Measurements from ENCODE around the gene SRD5A2.
"Not testable (repeated sequence)": the region's sequence is repeated elsewhere in the genome, so short reads cannot be mapped to it uniquely, and the experiment has no call there.

The SRD5A2 gene

GRCh38 chr2:31531101-31531500 is 49.6 kb downstream of the SRD5A2 start:
- no peak for DNase-seq

GRCh38 chr2:31529256-31529655 is 51.5 kb downstream of the SRD5A2 start:
- no peak for DNase-seq

DNA sequence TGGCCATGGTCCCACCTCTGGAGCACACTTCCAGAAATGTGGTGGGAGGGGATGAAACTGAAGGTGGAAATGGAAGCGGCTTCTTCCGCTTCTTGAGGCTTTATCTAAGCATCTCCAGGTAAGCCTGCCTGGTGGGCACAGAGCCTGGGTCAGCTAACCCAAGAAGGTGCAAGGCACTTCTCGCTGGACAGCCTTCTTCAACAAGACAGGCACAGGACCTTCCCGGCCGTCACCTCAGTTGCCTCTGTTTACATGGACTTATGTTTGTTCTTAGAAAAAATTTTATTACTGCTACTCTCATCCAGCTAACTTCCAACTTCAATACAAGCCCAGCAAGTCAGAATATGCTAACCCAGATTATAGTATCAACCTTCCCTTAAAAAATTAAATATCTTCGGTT is 51.9 kb downstream of the SRD5A2 start:
- no peak for DNase-seq

DNA sequence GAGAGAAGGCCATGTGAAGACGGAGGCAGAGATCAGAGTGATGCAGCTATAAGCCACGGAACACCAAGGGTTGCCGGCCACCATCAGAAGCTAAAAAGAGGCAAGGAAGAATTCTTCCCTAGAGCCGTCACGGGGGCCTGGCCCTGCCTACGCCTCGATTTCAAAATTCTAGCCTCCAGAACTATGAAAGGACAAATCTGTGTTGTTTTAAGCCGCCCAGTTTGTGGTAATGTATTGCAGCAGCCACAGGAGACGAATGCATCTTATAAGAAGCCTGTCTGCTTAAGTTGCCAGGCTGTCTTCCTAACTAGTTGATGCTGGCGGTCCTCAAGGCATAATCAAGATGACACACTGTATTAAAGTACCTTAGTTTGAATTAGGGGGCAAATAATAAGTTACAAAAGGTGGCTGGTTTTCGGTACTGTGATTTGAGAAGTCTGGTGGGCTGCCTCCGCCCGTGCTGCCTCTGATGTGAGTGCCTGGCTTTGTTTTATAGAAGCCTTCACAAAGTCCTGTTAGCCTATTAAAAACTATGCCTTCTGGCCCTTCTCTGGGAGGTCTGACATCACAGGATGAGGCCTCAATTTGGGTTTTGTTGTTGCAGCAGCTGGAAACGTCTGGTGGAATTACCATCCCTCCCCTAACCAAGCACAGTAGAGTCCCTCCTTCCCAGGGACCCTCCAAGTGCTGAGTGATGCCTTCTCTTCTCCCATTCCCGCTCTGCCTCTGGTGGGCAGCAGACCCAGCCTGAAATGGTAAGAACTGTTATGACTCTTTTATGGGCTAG is 53.6 kb downstream of the SRD5A2 start:
- peak; percentile 25 for DNase-seq

GRCh38 chr2:31525876-31526275 is 54.9 kb downstream of the SRD5A2 start:
- DNase-seq, result no peak

DNA sequence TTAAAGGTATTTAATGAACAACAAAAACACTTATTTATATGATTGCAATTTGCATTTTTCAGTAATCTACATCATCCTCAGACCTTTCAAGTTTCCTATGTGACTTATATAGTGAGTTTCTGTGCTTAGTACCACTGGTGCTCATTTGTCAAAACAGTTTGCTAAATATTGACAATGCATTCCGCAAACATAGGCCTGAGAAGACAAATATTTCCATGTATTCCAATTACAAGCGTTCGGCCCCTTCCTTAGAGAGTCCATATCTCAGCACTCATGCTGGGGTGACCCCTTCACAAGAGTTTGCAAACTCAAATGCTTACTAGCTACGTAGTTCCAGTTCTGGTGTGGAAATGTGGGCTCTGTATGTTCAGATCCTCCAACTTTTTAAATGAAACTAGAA is 56.1 kb downstream of the SRD5A2 start:
- no peak for DNase-seq

GRCh38 chr2:31523871-31524492 is 56.8 kb downstream of the SRD5A2 start:
- DNase-seq, result peak; percentile 47

DNA sequence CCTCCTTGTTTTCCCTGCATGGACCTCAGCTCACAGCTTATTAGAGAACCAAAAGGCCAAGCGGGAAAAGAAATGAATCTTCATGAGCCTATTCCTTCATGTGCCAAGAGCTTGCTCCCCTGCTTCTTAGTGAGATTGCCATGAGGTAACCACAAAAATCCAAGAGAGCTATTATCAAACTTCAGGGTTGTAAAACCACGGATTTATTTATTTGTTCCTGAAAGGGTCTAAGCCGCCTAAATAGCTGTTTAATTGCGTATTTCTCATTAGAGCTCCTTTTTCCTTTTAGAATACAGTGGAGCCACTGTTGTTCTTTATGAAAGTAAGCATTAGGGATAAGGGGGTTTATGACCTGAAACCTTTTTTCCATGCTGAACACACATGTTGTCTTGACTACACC is 58.0 kb downstream of the SRD5A2 start:
- DNase-seq, result no peak

DNA sequence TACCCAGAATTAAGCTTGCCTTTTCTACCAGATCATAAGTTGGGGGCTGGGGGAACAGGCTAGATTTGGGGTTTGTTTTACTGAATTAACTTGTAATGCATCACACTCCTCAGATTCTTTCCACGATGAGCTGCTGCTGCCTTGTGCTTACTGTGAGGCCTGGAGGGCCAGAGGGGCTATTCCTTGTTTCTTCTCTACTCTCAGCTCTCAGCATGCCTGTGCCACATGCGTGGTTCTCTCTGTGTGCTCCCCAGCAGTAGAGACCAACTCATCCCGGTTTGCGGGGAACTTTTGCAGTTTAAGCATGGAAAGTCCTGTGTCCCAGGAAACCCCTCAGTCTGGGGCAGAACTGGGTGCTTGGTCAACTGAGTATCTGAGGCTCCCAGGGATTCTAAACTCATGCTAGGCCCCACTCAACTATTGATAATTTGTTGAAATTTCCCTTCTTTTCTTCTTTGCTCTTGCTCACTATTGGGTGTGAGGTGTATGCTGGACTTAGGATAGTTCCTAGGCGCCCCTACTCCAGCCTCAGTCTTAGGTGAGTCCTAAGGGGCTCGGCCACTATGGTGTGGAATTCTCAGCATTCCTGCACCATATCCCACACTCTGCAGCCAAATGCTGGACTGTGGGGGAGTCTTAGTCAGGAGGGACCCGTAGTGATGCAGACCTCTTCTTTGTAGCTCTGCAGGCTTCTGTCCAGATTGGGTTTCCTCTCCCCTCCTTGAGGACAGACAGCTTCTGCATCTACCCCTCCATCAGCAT is 63.1 kb downstream of the SRD5A2 start:
- DNase-seq, result no peak

DNA sequence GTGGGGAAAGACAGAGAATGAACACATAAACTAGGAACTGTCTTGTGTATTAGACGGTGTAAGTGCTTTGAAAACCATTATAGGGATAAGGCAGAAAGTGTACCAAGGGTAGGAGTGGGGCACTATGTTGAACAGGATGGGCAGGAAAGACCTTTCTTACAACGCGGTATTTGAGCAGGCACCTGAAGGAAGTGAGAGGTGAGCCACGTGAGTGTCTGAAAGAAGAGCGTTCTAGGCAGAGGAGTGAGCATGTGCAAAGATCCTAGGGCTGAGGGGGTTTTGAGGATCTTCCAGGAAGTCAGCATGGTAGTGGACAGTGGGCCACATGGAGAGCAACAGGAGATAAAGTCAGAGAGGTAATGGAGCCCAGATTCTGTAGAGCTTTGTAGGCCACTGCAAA is 65.2 kb downstream of the SRD5A2 start:
- DNase-seq, result no peak

GRCh38 chr2:31513553-31513952 is 67.2 kb downstream of the SRD5A2 start:
- no peak for DNase-seq

- DNase-seq, result no peak
Observed at GRCh38 chr2:31511376-31511775, 69.4 kb downstream of the SRD5A2 start.

DNA sequence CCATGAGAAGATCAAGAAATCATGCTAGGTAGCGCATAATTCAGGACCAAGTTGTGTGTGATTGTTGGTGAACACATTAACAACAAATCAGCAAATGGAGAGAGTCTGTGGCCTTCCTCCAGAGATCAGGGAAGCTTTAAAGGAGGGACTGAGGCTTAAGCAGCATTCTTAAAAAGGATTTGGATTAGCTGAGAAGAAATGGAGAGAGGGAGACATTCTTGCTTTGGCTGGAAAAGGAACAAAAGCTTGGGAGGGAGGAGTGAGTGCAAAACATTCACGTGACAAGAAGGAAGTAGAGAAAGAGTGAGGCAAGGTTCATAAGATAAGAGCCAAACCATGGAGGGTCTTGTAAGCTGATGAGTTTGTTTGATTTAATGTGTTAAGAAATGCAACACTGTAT is 75.6 kb downstream of the SRD5A2 start:
- DNase-seq, result no peak

- no peak for DNase-seq
Observed at GRCh38 chr2:31504311-31504710, 76.4 kb downstream of the SRD5A2 start.

GRCh38 chr2:31496451-31496874 is 84.3 kb downstream of the SRD5A2 start:
- DNase-seq, result not testable (repeated sequence)

GRCh38 chr2:31489339-31489738 is 91.4 kb downstream of the SRD5A2 start:
- peak; percentile 16 for DNase-seq

DNA sequence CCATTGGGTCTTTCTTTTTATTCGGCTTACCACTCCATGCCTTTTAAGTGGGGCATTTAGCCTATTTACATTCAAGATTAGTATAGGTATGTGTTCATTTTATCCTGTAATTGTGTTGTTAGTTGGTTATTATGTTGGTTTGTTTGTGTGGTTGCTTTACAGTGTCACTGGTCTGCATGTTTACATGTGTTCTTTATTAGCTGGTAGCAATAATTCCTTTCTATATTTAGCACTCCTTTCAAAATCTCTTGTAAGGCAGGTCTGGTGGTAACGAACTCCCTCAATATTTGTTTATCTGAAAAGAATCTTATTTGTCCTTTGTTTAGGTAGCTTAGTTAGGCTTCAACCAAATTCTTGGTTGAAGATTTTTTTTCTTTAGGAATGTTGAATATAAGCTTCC is 97.5 kb downstream of the SRD5A2 start:
- DNase-seq, result no peak

DNA sequence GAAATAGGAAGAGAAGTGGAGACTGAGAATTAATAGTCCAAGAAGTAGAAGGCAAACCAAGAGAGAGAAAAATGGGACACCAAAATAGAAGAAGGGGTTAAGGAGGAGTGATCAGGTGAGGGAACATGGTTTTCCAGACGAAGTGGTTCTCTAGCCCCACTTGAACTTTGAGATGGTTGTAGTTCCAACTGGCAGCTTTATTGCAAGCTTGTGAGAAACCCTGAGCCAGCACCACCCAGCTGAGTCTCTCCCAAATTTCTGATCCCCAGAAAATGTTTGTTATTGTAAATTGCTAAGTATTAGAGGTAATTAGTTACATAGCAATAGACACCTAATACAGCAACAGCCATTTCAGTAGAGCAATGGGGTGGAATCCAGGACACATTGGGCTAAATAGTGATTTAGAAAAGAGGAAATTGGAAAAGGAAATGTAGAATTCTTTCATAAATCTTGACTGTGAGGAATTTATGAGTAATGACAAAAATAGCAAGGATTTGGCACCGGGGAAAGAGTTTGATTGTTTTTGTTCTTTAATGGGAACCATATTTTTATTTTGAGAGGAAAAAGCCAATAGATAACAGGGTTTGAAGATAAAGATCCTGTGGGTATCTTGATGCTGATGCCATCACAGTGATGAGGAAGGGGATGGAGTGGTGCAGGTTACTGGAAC is 104.1 kb downstream of the SRD5A2 start:
- no peak for DNase-seq

GRCh38 chr2:31475692-31476091 is 105.0 kb downstream of the SRD5A2 start:
- no peak for DNase-seq

DNA sequence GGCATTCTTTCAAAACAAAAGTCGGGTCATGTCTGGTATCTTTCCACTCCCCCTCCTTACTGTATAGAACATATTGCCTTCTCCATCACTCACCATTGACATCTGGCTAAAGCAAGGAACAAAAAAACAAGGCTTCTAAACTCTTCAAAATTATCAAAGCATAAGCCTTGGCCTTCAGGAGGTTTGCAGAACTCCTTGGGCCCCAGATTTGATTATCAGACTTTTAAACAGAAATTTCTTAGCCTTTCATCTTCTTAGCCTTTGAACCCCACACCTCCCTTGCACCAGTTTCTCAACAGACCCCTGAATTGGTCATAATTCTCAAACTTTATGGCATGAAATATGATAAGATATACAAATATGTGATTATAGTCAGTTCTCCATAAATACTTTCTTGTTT is 106.4 kb downstream of the SRD5A2 start:
- no peak for DNase-seq

Data from retina (tissue), 1 donor.